Cardiac muscle cell (in vitro differentiated cells and primary cell): ENCODE data around the gene RNF111. TPM values are rescaled to one million over a fixed set of nuclear protein-coding genes. Genes with fewer than 3 reads are reported as not detected.

Experiments used
- DNase-seq, 2 donors: peaks; one replicate each; pipeline versions ENCODE4 v3.0.0 to v3.0.0-alpha.2; 2010 to 2017; ENCODE audit warnings: low read depth in 1 of 2, low spot score in 1 of 2
- H3K27ac ChIP-seq: fragments of 200-600 bp; sonication (generic); 2 replicates; pipeline ENCODE4 v1.5.1; 2016
- H3K27me3 ChIP-seq: fragments of 200-600 bp; sonication (generic); 2 replicates; pipeline ENCODE4 v1.6.0; 2016; ENCODE audit warnings: control low read depth
- H3K36me3 ChIP-seq: fragments of 200-600 bp; sonication (generic); 2 replicates; pipeline ENCODE4 v1.5.1; 2016; ENCODE audit warnings: control low read depth
- H3K4me1 ChIP-seq: fragments of 200-600 bp; sonication (generic); 2 replicates; pipeline ENCODE4 v1.8.1; 2017; ENCODE audit warnings: low read depth, mild to moderate bottlenecking, mixed run types
- H3K4me3 ChIP-seq: fragments of 200-600 bp; sonication (generic); 2 replicates; pipeline ENCODE4 v1.5.1; 2016; ENCODE audit warnings: mild to moderate bottlenecking
- H3K9me3 ChIP-seq: fragments of 200-600 bp; sonication (generic); 2 replicates; pipeline ENCODE4 v1.5.1; 2017; ENCODE audit warnings: low read depth, mild to moderate bottlenecking, control low read depth
- CTCF ChIP-seq: IDR thresholded peaks from 2 replicates; pipeline ENCODE4 v1.5.1; 2012; ENCODE audit warnings: low read depth, mild to moderate bottlenecking, low read length
- polyA plus RNA-seq: library from polyadenylated mRNA; unstranded; fragments of >200 nt; fragmentation: Nextera tagmentation; extraction: Ambion mirVana; gene quantifications from 2 replicates; pipeline ENCODE4 v1.2.1, GENCODE V29; 2016
- total RNA-seq: library from RNA; depleted of rRNA; stranded (reverse); fragments of >200 nt; gene quantifications from 2 replicates; pipeline ENCODE4 v1.2.3, GENCODE V29; 2016

The RNF111 gene
- total and polyA plus RNA-seq, 2 experiments from 2014 or later = 12.4 to 15.1 TPM

- Histone ChIP-seq H3K27ac (no peak overlapping the region), H3K27me3 (peaks cover 4% of the 10 kb centered on the region), H3K36me3 (no peaks in the 10 kb centered on the region), H3K4me1 (no peaks in the 10 kb centered on the region), H3K9me3 (no peaks in the 10 kb centered on the region), H3K4me3 (no peak overlapping the region)
- TF ChIP-seq CTCF = no peak
- no peak for DNase-seq
Measured at GRCh38 chr15:58977887-58978286, 9.6 kb upstream of the RNF111 start.

GRCh38 chr15:58980351-58980939 is 7.0 kb upstream of the RNF111 start:
- no peaks in the 10 kb centered on the region for H3K9me3 ChIP-seq
- no peaks in the 10 kb centered on the region for H3K4me1 ChIP-seq
- no peaks in the 10 kb centered on the region for H3K36me3 ChIP-seq
- DNase-seq = peak; percentile 27 to 64
- H3K27me3 ChIP-seq = peaks cover 16% of the 10 kb centered on the region
- no peak overlapping the region for H3K4me3 ChIP-seq
- peak; percentile 45 for TF ChIP-seq CTCF
- no peak overlapping the region for H3K27ac ChIP-seq

GRCh38 chr15:58981808-58982475 is 5.5 kb upstream of the RNF111 start:
- no peak overlapping the region for H3K4me3 ChIP-seq
- no peaks in the 10 kb centered on the region for H3K9me3 ChIP-seq
- H3K36me3 ChIP-seq = no peaks in the 10 kb centered on the region
- H3K27me3 ChIP-seq = peaks cover 16% of the 10 kb centered on the region
- no peaks in the 10 kb centered on the region for H3K4me1 ChIP-seq
- TF ChIP-seq CTCF = no peak
- DNase-seq = no peak
- no peak overlapping the region for H3K27ac ChIP-seq

GRCh38 chr15:58983261-58983660 is 4.2 kb upstream of the RNF111 start:
- Histone ChIP-seq H3K27ac (no peak overlapping the region), H3K4me3 (no peak overlapping the region), H3K9me3 (no peaks in the 10 kb centered on the region), H3K27me3 (peaks cover 16% of the 10 kb centered on the region), H3K36me3 (no peaks in the 10 kb centered on the region), H3K4me1 (no peaks in the 10 kb centered on the region)
- no peak for DNase-seq
- no peak for TF ChIP-seq CTCF

GRCh38 chr15:58985443-58985842 is 2.0 kb upstream of the RNF111 start:
- Histone ChIP-seq H3K4me3 (no peak overlapping the region), H3K27ac (no peak overlapping the region), H3K9me3 (no peaks in the 10 kb centered on the region), H3K27me3 (peaks cover 16% of the 10 kb centered on the region), H3K4me1 (peaks cover 11% of the 10 kb centered on the region), H3K36me3 (no peaks in the 10 kb centered on the region)
- TF ChIP-seq CTCF = no peak
- DNase-seq = peak in 1 of 2 donors; percentile 86
